SKM-1 (cell line): ENCODE results near the gene ELF2.
"Not testable (repeated sequence)": the region's sequence is repeated elsewhere in the genome, so short reads cannot be mapped to it uniquely, and the experiment has no call there.

ENCODE experiments used
- DNase-seq: peaks from one replicate; lab custom pipeline; 2025; ENCODE audit not compliant: unreplicated experiment; lab: John Stamatoyannopoulos, UW

Gene ELF2

GRCh38 chr4:139188648-139189416 lies 11.8 kb upstream of the ELF2 start:
- DNase-seq, result peak; percentile 99

- no peak for DNase-seq
These were observed 7.1 kb upstream of the ELF2 start for GRCh38 chr4:139184129-139184528.

- DNase-seq, result peak; percentile 83
These were observed 1.0 kb upstream of the ELF2 start for GRCh38 chr4:139177869-139178619.

GRCh38 chr4:139176302-139177048 lies 543 bp downstream of the ELF2 start:
- DNase-seq, result peak; percentile 36

- DNase-seq, result no peak
These were observed 1.2 kb downstream of the ELF2 start for GRCh38 chr4:139175646-139176301.

- DNase-seq, result no peak
These were observed 4.9 kb downstream of the ELF2 start for GRCh38 chr4:139171876-139172691.

GRCh38 chr4:139170932-139171331 lies 6.1 kb downstream of the ELF2 start:
- DNase-seq, result no peak

- DNase-seq, result peak; percentile 72
These were observed 9.1 kb downstream of the ELF2 start for GRCh38 chr4:139167774-139168444.

GRCh38 chr4:139164731-139165130 lies 12.3 kb downstream of the ELF2 start:
- DNase-seq, result no peak

- no peak for DNase-seq
These were observed 13.2 kb downstream of the ELF2 start for GRCh38 chr4:139163806-139164206.

- not testable (repeated sequence) for DNase-seq
These were observed 19.0 kb downstream of the ELF2 start for GRCh38 chr4:139157977-139158376.

- DNase-seq, result no peak
These were observed 22.0 kb downstream of the ELF2 start for GRCh38 chr4:139154952-139155557.

- no peak for DNase-seq
These were observed 22.5 kb downstream of the ELF2 start for GRCh38 chr4:139154538-139154937.

GRCh38 chr4:139154134-139154421 lies 22.9 kb downstream of the ELF2 start:
- DNase-seq, result no peak

GRCh38 chr4:139153411-139154133 lies 23.4 kb downstream of the ELF2 start:
- DNase-seq, result no peak

- no peak for DNase-seq
These were observed 24.8 kb downstream of the ELF2 start for GRCh38 chr4:139152249-139152648.

- DNase-seq, result no peak
These were observed 29.9 kb downstream of the ELF2 start for GRCh38 chr4:139146926-139147629.

- DNase-seq, result no peak
These were observed 31.5 kb downstream of the ELF2 start for GRCh38 chr4:139145552-139145932.
